ENCODE measurements around the gene LTBP2. TPM values are rescaled to one million over a fixed set of nuclear protein-coding genes. Genes with fewer than 3 reads are reported as not detected.
A peak's percentile ranks its signal among the peaks of the same experiment; 100 is the strongest.

LTBP2 gene
- total and polyA plus RNA-seq, 2 of the 8 experiments (the other 6 are each of a cell fraction or from before 2014, with no cell fraction given): 0.48 to 0.89 TPM

- no peak overlapping the region for H2AK5ac ChIP-seq (ENCODE audit: low read depth, low read length)
- peaks cover 0 to 3% (median 2%) of the 10 kb centered on the region in 4 experiments; a peak in 6 of 7 replicates for H3K4me1 ChIP-seq (replicated peaks in 1 of 4; ENCODE audit: control insufficient read depth in 3 of 4, insufficient read depth in 4 of 4, low read length in 3 of 4)
- H3K9me3 ChIP-seq (ENCODE audit: insufficient read depth in 2 of 2, low read depth in 1 of 2, low read length in 1 of 2): no peaks in the 10 kb centered on the region
- no peaks in the 10 kb centered on the region for H3K36me3 ChIP-seq (ENCODE audit: control insufficient read depth in 2 of 4, insufficient read depth in 4 of 4, low read length in 3 of 4)
- FAIRE-seq (no peak), DNase-seq (ENCODE audit: low read depth in 1 of 2, low spot score in 2 of 2) (no peak)
- 0 out of 2 replicates have a peak overlapping the region, but pooled peaks have one; percentile 15 for H2AFZ ChIP-seq (ENCODE audit: low read length)
- ChIA-PET CTCF (ENCODE audit: partially characterized antibody) (interaction anchor here (0.6 to 8.5 kb wide), 12 partner anchors 11 to 412 kb away, joined by 3 to 82 read pairs (median 4); partner anchors contain the start of gene LTBP2), POLR2A (ENCODE audit: partially characterized antibody) (interaction anchor here (1.5 to 4.4 kb wide), 2 partner anchors 14 to 24 kb away, joined by 5 to 26 read pairs; partner anchors contain the start of gene LTBP2)
- H2BK15ac ChIP-seq (ENCODE audit: low read length): no peak overlapping the region
- no peak overlapping the region for H3K14ac ChIP-seq (ENCODE audit: insufficient read length)
- no peak overlapping the region for H3K27ac ChIP-seq (ENCODE audit: low read depth, low read length)
- no peak overlapping the region for H3K9ac ChIP-seq (replicated peaks in 1 of 4; ENCODE audit: extremely low read depth in 1 of 4, low read depth in 3 of 4, low read length in 3 of 4)
- no peak overlapping the region for H4K91ac ChIP-seq (replicated peaks; ENCODE audit: insufficient read length, low read length)
- no peak overlapping the region for H3K4me3 ChIP-seq (ENCODE audit: extremely low read depth in 1 of 4, insufficient read depth in 2 of 4, low read depth in 3 of 4, low read length in 4 of 4)
- no peak overlapping the region for H3K4ac ChIP-seq (replicated peaks; ENCODE audit: insufficient read length, low read depth, low read length)
- H2BK12ac ChIP-seq (ENCODE audit: low read depth, low read length): 0 out of 2 replicates have a peak overlapping the region, but pooled peaks have one; percentile 31
- H3K23ac ChIP-seq (ENCODE audit: insufficient read length): no peak overlapping the region
- H3K79me1 ChIP-seq (ENCODE audit: low read depth, low read length): no peaks in the 10 kb centered on the region
- H3K79me2 ChIP-seq (ENCODE audit: control insufficient read depth in 1 of 2, insufficient read depth in 2 of 2, low read length in 2 of 2): no peaks in the 10 kb centered on the region
- H3K56ac ChIP-seq (replicated peaks; ENCODE audit: insufficient read length, low read depth, low read length): no peak overlapping the region
- no peak overlapping the region for H2BK20ac ChIP-seq (ENCODE audit: low read length)
- no peak overlapping the region for H2BK5ac ChIP-seq (ENCODE audit: low read depth, low read length)
- H4K8ac ChIP-seq (ENCODE audit: extremely low read depth, insufficient read depth, low read length): no peak overlapping the region
- H3K23me2 ChIP-seq (ENCODE audit: low read depth, low read length): no peaks in the 10 kb centered on the region
- H4K20me1 ChIP-seq (replicated peaks in 1 of 2; ENCODE audit: control insufficient read depth in 1 of 2, insufficient read depth in 2 of 2, low read length in 2 of 2): no peaks in the 10 kb centered on the region
- WGBS, 2 experiments (ENCODE audit: extremely low coverage in 1 of 2, insufficient coverage in 1 of 2, insufficient read length in 1 of 2, insufficient replicate concordance in 2 of 2, low coverage in 1 of 2, low lambda C conversion rate in 2 of 2, missing lambda C conversion rate in 1 of 2): 84% methylated on average over 10 of the region's 10 CpGs; no CpG with 5 or more reads in 1 of the 2 experiments
- no peak overlapping the region for H3K18ac ChIP-seq (ENCODE audit: extremely low read depth, low read length)
- no peak overlapping the region for H2BK120ac ChIP-seq (replicated peaks; ENCODE audit: low read depth, low read length)
- no peaks in the 10 kb centered on the region for H3K27me3 ChIP-seq (replicated peaks in 1 of 4; ENCODE audit: control insufficient read depth in 3 of 4, extremely low read depth in 1 of 4, insufficient read depth in 3 of 4, low read length in 3 of 4)
- H4K5ac ChIP-seq (ENCODE audit: insufficient read length, low read depth, low read length): no peak overlapping the region
- no peak overlapping the region for H3K4me2 ChIP-seq (ENCODE audit: insufficient read depth in 1 of 2, low read depth in 2 of 2, low read length in 2 of 2)
- TF ChIP-seq ZNF274 (IDR thresholded peaks at IDR 0.05; ENCODE audit: borderline replicate concordance, extremely low read depth, low read length) (no peak), MAFK (IDR thresholded peaks at IDR 0.05; ENCODE audit: low read depth, low read length) (no peak), TAF1 (IDR thresholded peaks at IDR 0.05; ENCODE audit: low read depth, low read length) (no peak), EP300 (IDR thresholded peaks at IDR 0.05; ENCODE audit: borderline replicate concordance in 1 of 2, low read depth in 2 of 2, low read length in 2 of 2) (no peak), TEAD4 (IDR thresholded peaks at IDR 0.05; ENCODE audit: low read depth, low read length) (no peak), CTCF (IDR thresholded peaks at IDR 0.05; ENCODE audit: control extremely low read depth in 1 of 3, insufficient read depth in 1 of 3, low read depth in 1 of 3, low read length in 3 of 3) (no peak), TBP (IDR thresholded peaks at IDR 0.05; ENCODE audit: low read depth, low read length) (no peak), FOSL1 (IDR thresholded peaks at IDR 0.05; ENCODE audit: insufficient read depth, low read depth, low read length) (no peak), CREB1 (IDR thresholded peaks at IDR 0.05) (no peak), CTBP2 (IDR thresholded peaks at IDR 0.05; ENCODE audit: borderline replicate concordance, insufficient read depth, insufficient read length, low read length) (no peak)
Observed at GRCh38 chr14:74636424-74637177, 24.6 kb upstream of the LTBP2 start.

All from H1 (cell line).